Prostate gland (tissue), 2 donors: Measurements from ENCODE around the gene RRP1. TPM values are rescaled to one million over a fixed set of nuclear protein-coding genes. Genes with fewer than 3 reads are reported as not detected.

ENCODE experiments used
- DNase-seq: peaks from one replicate; pipeline ENCODE4 v3.0.0-alpha.2; 2019; ENCODE audit warnings: low spot score
- H3K27ac ChIP-seq, 2 donors: fragments of 200-600 bp; sonication (generic); 2 replicates each; pipeline ENCODE4 v1.5.1; 2017 to 2019
- H3K27me3 ChIP-seq: fragments of 200-600 bp; sonication (generic); replicated peaks from 2 replicates; pipeline ENCODE4 v1.5.1; 2019; ENCODE audit not compliant: insufficient read depth
- H3K36me3 ChIP-seq, 2 donors: fragments of 200-600 bp; sonication (generic); 1 replicate in 1 of 2; 2 replicates in 1 of 2; pipeline versions ENCODE4 v1.5.1 to v1.8.1; 2017 to 2019
- H3K4me1 ChIP-seq: fragments of 200-600 bp; sonication (generic); replicated peaks from 2 replicates; pipeline ENCODE4 v1.5.1; 2019
- H3K4me3 ChIP-seq, 2 donors: fragments of 200-600 bp; sonication (generic); 2 replicates each; pipeline ENCODE4 v1.5.1; 2017 to 2019
- H3K9me3 ChIP-seq: fragments of 200-600 bp; sonication (generic); 2 replicates; pipeline ENCODE4 v1.5.1; 2017
- CTCF ChIP-seq, 4 experiments: fragments of 200-600 bp in 2 of 4; fragments of 450-650 bp in 2 of 4; sonication (generic) in 2 of 4; IDR thresholded peaks; 1 replicate in 3 of 4; 2 replicates in 1 of 4; pipeline ENCODE4 v1.5.1; 2016 to 2019; ENCODE audit warnings: antibody characterized with exemption in 4 of 4, mild to moderate bottlenecking in 2 of 4, moderate library complexity in 2 of 4
- POLR2A ChIP-seq: fragments of 450-650 bp; IDR thresholded peaks from one replicate; pipeline ENCODE4 v1.6.1; 2016; ENCODE audit warnings: antibody characterized with exemption, mild to moderate bottlenecking
- POLR2AphosphoS5 ChIP-seq: sonication (generic); formaldehyde crosslinking; IDR thresholded peaks from one replicate; pipeline ENCODE4 v1.6.1; 2017; ENCODE audit warnings: antibody characterized with exemption
- WGBS: methylation state at CpG from one replicate; pipeline ENCODE4 v1.1.5; 2018; 5-methylcytosine and 5-hydroxymethylcytosine counted together
- intact Hi-C: fragments of 100-400 bp; cut with DNase I; formaldehyde crosslinking; loops from one replicate; pipeline ENCODE4 v1.14.2; 2022
- total RNA-seq, 2 donors: library from RNA; depleted of rRNA; stranded (reverse); fragments of >200 nt; gene quantifications; one replicate each; pipeline ENCODE4 v1.1.0, GENCODE V29; 2016

The RRP1 gene
- total RNA-seq, 2 donors from 2014 or later, result 29.4 to 37.5 TPM

GRCh38 chr21:43770066-43770655, 19.2 kb upstream of the RRP1 start:
- Histone ChIP-seq H3K27ac (no peak overlapping the region), H3K27me3 (no peaks in the 10 kb centered on the region), H3K4me1 (no peaks in the 10 kb centered on the region), H3K9me3 (no peaks in the 10 kb centered on the region), H3K36me3 (no peaks in the 10 kb centered on the region), H3K4me3 (no peak overlapping the region)
- TF ChIP-seq CTCF (IDR thresholded peaks at IDR 0.05), result no peak
- TF ChIP-seq POLR2A, result no peak
- WGBS, result 88% methylated on average over 21 of the region's 21 CpGs
- intact Hi-C loops, result no loop called here
- DNase-seq, result no peak

- intact Hi-C loops, result no loop called here
- Histone ChIP-seq H3K36me3 (no peaks in the 10 kb centered on the region), H3K9me3 (no peaks in the 10 kb centered on the region), H3K4me3 (no peak overlapping the region), H3K27ac (no peak overlapping the region), H3K27me3 (no peaks in the 10 kb centered on the region), H3K4me1 (no peaks in the 10 kb centered on the region)
- 61% methylated on average over 13 of the region's 13 CpGs for WGBS
- no peak for DNase-seq
- TF ChIP-seq POLR2A (no peak), POLR2AphosphoS5 (no peak), CTCF (IDR thresholded peaks at IDR 0.05) (no peak)
Measured at GRCh38 chr21:43771199-43771675, 18.1 kb upstream of the RRP1 start.

GRCh38 chr21:43771698-43772424, 17.5 kb upstream of the RRP1 start:
- intact Hi-C loops, result no loop called here
- no peaks in the 10 kb centered on the region for H3K4me1 ChIP-seq
- no peaks in the 10 kb centered on the region for H3K27me3 ChIP-seq
- DNase-seq, result no peak
- no peak for TF ChIP-seq CTCF (IDR thresholded peaks at IDR 0.05)
- no peak for TF ChIP-seq POLR2A
- TF ChIP-seq POLR2AphosphoS5, result no peak
- H3K9me3 ChIP-seq, result no peaks in the 10 kb centered on the region
- no peak overlapping the region for H3K4me3 ChIP-seq
- no peak overlapping the region for H3K27ac ChIP-seq
- no peaks in the 10 kb centered on the region for H3K36me3 ChIP-seq
- 81% methylated on average over 13 of the region's 13 CpGs for WGBS

- no peak for DNase-seq
- Histone ChIP-seq H3K27me3 (no peaks in the 10 kb centered on the region), H3K9me3 (no peaks in the 10 kb centered on the region), H3K27ac (no peak overlapping the region), H3K4me3 (no peak overlapping the region), H3K36me3 (no peaks in the 10 kb centered on the region), H3K4me1 (no peaks in the 10 kb centered on the region)
- intact Hi-C loops, result no loop called here
- no peak for TF ChIP-seq POLR2A
- TF ChIP-seq CTCF (IDR thresholded peaks at IDR 0.05), result no peak
- TF ChIP-seq POLR2AphosphoS5, result no peak
- 71% methylated on average over 6 of the region's 6 CpGs for WGBS
Measured at GRCh38 chr21:43772425-43772821, 17.0 kb upstream of the RRP1 start.

- intact Hi-C loops, result no loop called here
- H3K4me1 ChIP-seq, result no peaks in the 10 kb centered on the region
- no peaks in the 10 kb centered on the region for H3K36me3 ChIP-seq
- no peak overlapping the region for H3K4me3 ChIP-seq
- no peak overlapping the region for H3K27ac ChIP-seq
- H3K9me3 ChIP-seq, result no peaks in the 10 kb centered on the region
- DNase-seq, result no peak
- TF ChIP-seq POLR2A, result no peak
- TF ChIP-seq CTCF (IDR thresholded peaks at IDR 0.05), result no peak
- no peak for TF ChIP-seq POLR2AphosphoS5
- H3K27me3 ChIP-seq, result no peaks in the 10 kb centered on the region
- 93% methylated on average over 10 of the region's 10 CpGs for WGBS
Measured at GRCh38 chr21:43774163-43774562, 15.2 kb upstream of the RRP1 start.
